OCI-LY7 (cell line): ENCODE measurements around the gene TRIM54.

ENCODE experiments used
- EZH2phosphoT487 ChIP-seq: fragments of 200-600 bp; sonication (generic); IDR thresholded peaks from 2 replicates; pipeline ENCODE4 v1.6.1; 2018; ENCODE audit warnings: low read depth, borderline replicate concordance, mild to moderate bottlenecking, mixed run types, antibody characterized with exemption, low read length, moderate library complexity, mixed read lengths
- TF ChIP-seq, protein P1 (sequence below): fragments of 200-600 bp; sonication (generic); conservative IDR thresholded peaks from 2 replicates; pipeline ENCODE4 v1.5.1; 2014; ENCODE audit warnings: mild to moderate bottlenecking, antibody characterized with exemption, low read length, moderate library complexity, mixed read lengths

DNA sequence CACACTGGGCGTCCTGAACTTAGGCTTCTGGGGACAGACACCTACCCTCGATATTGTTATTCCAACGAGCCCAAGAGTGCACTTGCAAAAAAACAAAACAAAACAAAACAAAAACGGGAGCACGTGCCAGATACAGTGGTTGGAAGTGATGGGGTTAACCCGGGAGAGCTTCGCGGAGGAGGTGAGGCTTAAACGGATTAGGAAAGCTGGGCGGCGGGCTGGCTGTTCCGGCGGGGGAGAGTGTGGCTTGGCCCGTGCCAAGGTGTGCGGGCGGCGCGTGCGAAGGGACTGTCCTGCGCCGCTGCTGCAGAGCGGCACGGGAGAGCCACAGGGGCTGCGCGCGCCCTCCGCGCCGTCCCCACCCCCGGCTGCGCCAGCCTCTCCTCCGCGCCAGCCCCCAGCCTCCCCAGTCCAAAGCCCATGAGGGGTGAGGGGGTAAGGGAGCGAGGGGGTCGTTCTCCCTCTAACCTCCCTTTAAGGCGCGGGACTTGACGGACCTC lies 17.9 kb upstream of the TRIM54 start:
- TF ChIP-seq, protein P1, sequence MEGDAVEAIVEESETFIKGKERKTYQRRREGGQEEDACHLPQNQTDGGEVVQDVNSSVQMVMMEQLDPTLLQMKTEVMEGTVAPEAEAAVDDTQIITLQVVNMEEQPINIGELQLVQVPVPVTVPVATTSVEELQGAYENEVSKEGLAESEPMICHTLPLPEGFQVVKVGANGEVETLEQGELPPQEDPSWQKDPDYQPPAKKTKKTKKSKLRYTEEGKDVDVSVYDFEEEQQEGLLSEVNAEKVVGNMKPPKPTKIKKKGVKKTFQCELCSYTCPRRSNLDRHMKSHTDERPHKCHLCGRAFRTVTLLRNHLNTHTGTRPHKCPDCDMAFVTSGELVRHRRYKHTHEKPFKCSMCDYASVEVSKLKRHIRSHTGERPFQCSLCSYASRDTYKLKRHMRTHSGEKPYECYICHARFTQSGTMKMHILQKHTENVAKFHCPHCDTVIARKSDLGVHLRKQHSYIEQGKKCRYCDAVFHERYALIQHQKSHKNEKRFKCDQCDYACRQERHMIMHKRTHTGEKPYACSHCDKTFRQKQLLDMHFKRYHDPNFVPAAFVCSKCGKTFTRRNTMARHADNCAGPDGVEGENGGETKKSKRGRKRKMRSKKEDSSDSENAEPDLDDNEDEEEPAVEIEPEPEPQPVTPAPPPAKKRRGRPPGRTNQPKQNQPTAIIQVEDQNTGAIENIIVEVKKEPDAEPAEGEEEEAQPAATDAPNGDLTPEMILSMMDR, result no peak
- TF ChIP-seq EZH2phosphoT487, result no peak
